HepG2 (cell line): Measurements from ENCODE around the gene CCDC82. TPM values are rescaled to one million over a fixed set of nuclear protein-coding genes. Genes with fewer than 3 reads are reported as not detected.

ENCODE experiments used
- CBFB ChIP-seq: sonication (generic); formaldehyde crosslinking; IDR thresholded peaks from 2 replicates; pipeline ENCODE4 v1.4.0; 2020; ENCODE audit warnings: missing genetic modification reagents
- MTA3 ChIP-seq: sonication (generic); formaldehyde crosslinking; IDR thresholded peaks from 2 replicates; pipeline ENCODE4 v1.4.0; 2020; ENCODE audit warnings: missing genetic modification reagents
- STAT6 ChIP-seq: sonication (generic); formaldehyde crosslinking; IDR thresholded peaks from 2 replicates; pipeline ENCODE4 v1.4.0; 2020; ENCODE audit warnings: missing genetic modification reagents, mild to moderate bottlenecking, borderline replicate concordance
- ZBTB4 ChIP-seq: sonication (generic); formaldehyde crosslinking; IDR thresholded peaks from 2 replicates; pipeline ENCODE4 v1.4.0; 2020; ENCODE audit warnings: missing genetic modification reagents, mild to moderate bottlenecking, borderline replicate concordance
- ZNF234 ChIP-seq: sonication (generic); formaldehyde crosslinking; conservative IDR thresholded peaks from 2 replicates; pipeline ENCODE4 v1.5.1; 2020; ENCODE audit warnings: mild to moderate bottlenecking, missing genetic modification reagents
- ZNF280D ChIP-seq: sonication (generic); formaldehyde crosslinking; IDR thresholded peaks from 2 replicates; pipeline ENCODE4 v1.5.1; 2020; ENCODE audit warnings: mild to moderate bottlenecking, missing genetic modification reagents
- ZNF281 ChIP-seq: sonication (generic); formaldehyde crosslinking; IDR thresholded peaks from 2 replicates; pipeline ENCODE4 v1.4.0; 2020; ENCODE audit warnings: missing genetic modification reagents, borderline replicate concordance
- ZNF501 ChIP-seq: sonication (generic); formaldehyde crosslinking; IDR thresholded peaks from 2 replicates; pipeline ENCODE4 v1.5.1; 2020; ENCODE audit warnings: mild to moderate bottlenecking, moderate library complexity, missing genetic modification reagents
- polyA plus RNA-seq, 8 experiments: library from polyadenylated mRNA; depleted of rRNA in 3 of 8; stranded (reverse) in 7 of 8; unstranded in 1 of 8; fragments of >200 nt; fragmentation: Illumina TruSeq in 4 of 8; extraction: Trizol in 4 of 8; gene quantifications; 2 replicates each; pipeline versions ENCODE4 v1.2.1 to v1.2.3, GENCODE V29; 2011 to 2016; ENCODE audit warnings: low read depth in 4 of 8, missing spikeins in 1 of 8, mixed read lengths in 1 of 8; ENCODE audit not compliant: insufficient read depth in 1 of 8
- total RNA-seq, 5 experiments: library from RNA; depleted of rRNA; stranded (reverse); fragments of >200 nt; fragmentation: Illumina TruSeq; extraction: Trizol; gene quantifications; 2 replicates each; pipeline ENCODE4 v1.2.3, GENCODE V29; 2016; ENCODE audit warnings: low read depth in 1 of 5
- TF ChIP-seq, protein P1 (sequence below): sonication (generic); formaldehyde crosslinking; IDR thresholded peaks from 2 replicates; pipeline ENCODE4 v1.8.0; 2022; ENCODE audit warnings: low read depth, missing genetic modification reagents
- TF ChIP-seq, protein P2 (sequence below): sonication (generic); formaldehyde crosslinking; IDR thresholded peaks from 2 replicates; pipeline ENCODE4 v1.4.0; 2020; ENCODE audit warnings: mild to moderate bottlenecking, missing genetic modification reagents

Gene CCDC82
- total and polyA plus RNA-seq, 2 of the 13 experiments (the other 11 are each of a cell fraction or from before 2014, with no cell fraction given): 19.7 to 25.7 TPM

GRCh38 chr11:96389720-96390487 lies at the start of gene CCDC82, which contains the start of gene JRKL (continued):
- TF ChIP-seq ZNF280D (0 out of 2 replicates have a peak, but pooled peaks have one; percentile 42), ZBTB4 (CRISPR knock-in tag) (0 out of 2 replicates have a peak, but pooled peaks have one; percentile 24), ZNF281 (CRISPR knock-in tag) (no peak; the same call in 1 of the 2 replicates), CBFB (0 out of 2 replicates have a peak, but pooled peaks have one; percentile 63), ZNF234 (no peak), MTA3 (no peak), STAT6 (CRISPR knock-in tag) (no peak), ZNF501 (CRISPR knock-in tag) (peak; percentile 88)
- TF ChIP-seq, protein P1, sequence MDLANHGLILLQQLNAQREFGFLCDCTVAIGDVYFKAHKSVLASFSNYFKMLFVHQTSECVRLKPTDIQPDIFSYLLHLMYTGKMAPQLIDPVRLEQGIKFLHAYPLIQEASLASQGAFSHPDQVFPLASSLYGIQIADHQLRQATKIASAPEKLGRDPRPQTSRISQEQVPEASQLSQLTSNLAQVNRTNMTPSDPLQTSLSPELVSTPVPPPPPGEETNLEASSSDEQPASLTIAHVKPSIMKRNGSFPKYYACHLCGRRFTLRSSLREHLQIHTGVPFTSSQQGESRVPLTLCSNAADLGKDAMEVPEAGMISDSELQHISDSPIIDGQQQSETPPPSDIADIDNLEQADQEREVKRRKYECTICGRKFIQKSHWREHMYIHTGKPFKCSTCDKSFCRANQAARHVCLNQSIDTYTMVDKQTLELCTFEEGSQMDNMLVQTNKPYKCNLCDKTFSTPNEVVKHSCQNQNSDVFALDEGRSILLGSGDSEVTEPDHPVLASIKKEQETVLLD: peak; percentile 62; the same call in 1 of the 2 replicates
- TF ChIP-seq, protein P2, sequence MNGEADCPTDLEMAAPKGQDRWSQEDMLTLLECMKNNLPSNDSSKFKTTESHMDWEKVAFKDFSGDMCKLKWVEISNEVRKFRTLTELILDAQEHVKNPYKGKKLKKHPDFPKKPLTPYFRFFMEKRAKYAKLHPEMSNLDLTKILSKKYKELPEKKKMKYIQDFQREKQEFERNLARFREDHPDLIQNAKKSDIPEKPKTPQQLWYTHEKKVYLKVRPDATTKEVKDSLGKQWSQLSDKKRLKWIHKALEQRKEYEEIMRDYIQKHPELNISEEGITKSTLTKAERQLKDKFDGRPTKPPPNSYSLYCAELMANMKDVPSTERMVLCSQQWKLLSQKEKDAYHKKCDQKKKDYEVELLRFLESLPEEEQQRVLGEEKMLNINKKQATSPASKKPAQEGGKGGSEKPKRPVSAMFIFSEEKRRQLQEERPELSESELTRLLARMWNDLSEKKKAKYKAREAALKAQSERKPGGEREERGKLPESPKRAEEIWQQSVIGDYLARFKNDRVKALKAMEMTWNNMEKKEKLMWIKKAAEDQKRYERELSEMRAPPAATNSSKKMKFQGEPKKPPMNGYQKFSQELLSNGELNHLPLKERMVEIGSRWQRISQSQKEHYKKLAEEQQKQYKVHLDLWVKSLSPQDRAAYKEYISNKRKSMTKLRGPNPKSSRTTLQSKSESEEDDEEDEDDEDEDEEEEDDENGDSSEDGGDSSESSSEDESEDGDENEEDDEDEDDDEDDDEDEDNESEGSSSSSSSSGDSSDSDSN: peak; percentile 68; the same call in 1 of the 2 replicates
